ENCODE data around the gene CTSF. TPM values are rescaled to one million over a fixed set of nuclear protein-coding genes. Genes with fewer than 3 reads are reported as not detected.

Gene CTSF
- total RNA-seq, 1 experiment from 2014 or later, result 0.98 TPM

DNA sequence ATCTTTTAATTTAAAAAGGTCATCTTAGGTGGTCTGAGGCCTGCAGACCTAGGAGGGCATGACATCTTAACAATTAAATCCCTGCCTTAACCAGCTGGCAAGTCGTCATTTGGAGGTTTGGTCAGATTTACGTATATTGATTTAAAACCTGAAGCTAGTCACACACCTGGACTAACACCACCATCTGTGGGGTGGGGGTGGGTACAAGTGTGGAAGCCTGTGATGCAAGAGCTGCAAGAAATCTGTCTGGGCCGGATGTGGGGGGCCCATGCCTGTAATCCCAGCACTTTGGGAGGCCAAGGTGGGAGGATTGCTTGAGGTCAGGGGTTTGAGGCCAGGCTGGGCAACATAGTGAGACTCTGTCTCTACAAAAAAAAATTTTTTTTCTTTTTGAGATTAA, 12.9 kb upstream of the CTSF start:
- Histone ChIP-seq H3K9me3 (ENCODE audit: control insufficient read depth, low read depth, low read length) (no peaks in the 10 kb centered on the region), H2BK20ac (ENCODE audit: low read depth, low read length, poor library complexity, severe bottlenecking) (no peak overlapping the region), H2AK5ac (ENCODE audit: insufficient read length, low read length) (no peak overlapping the region), H4K5ac (ENCODE audit: insufficient read length, low read depth, low read length) (no peak overlapping the region), H4K20me1 (ENCODE audit: control insufficient read depth, insufficient read depth, insufficient read length) (no peaks in the 10 kb centered on the region), H2BK12ac (ENCODE audit: insufficient read length, low read depth, low read length) (no peak overlapping the region), H2AFZ (ENCODE audit: low read length) (no peak overlapping the region), H4K91ac (ENCODE audit: insufficient read length, low read depth, low read length) (no peak overlapping the region), H3K27me3 (ENCODE audit: insufficient read depth, low read length) (no peaks in the 10 kb centered on the region; the same call in 1 of the 2 replicates), H3K79me1 (ENCODE audit: insufficient read depth, low read depth, low read length, poor library complexity, severe bottlenecking) (no peaks in the 10 kb centered on the region), H3K4ac (ENCODE audit: low read depth, low read length) (no peak overlapping the region), H2BK15ac (ENCODE audit: low read depth, low read length) (no peak overlapping the region), H2BK120ac (ENCODE audit: low read depth, low read length, poor library complexity, severe bottlenecking) (no peak overlapping the region), H3K23ac (ENCODE audit: insufficient read length, low read depth, low read length) (no peak overlapping the region), H3K4me2 (ENCODE audit: insufficient read depth, insufficient read length, low read length) (no peak overlapping the region), H2BK5ac (ENCODE audit: insufficient read length, low read length) (no peak overlapping the region), H3K4me1 (ENCODE audit: insufficient read depth, low read length) (no peaks in the 10 kb centered on the region; the same call in 1 of the 2 replicates), H3K9ac (ENCODE audit: extremely low read depth, insufficient read length, low read length) (no peak overlapping the region), H3K23me2 (ENCODE audit: insufficient read length, low read depth, low read length, poor library complexity, severe bottlenecking) (no peaks in the 10 kb centered on the region), H3T11ph (ENCODE audit: low read length) (no peak overlapping the region), H4K8ac (replicated peaks; ENCODE audit: insufficient read length, low read depth, low read length) (no peak overlapping the region), H3K79me2 (ENCODE audit: insufficient read depth, low read length) (no peaks in the 10 kb centered on the region), H3K56ac (ENCODE audit: insufficient read length, low read depth, low read length) (no peak overlapping the region), H3K27ac (ENCODE audit: insufficient read length, low read depth, low read length) (no peak overlapping the region), H3K14ac (ENCODE audit: insufficient read depth, low read length) (no peak overlapping the region), H3K18ac (ENCODE audit: insufficient read length, low read depth, low read length) (no peak overlapping the region)
- Mint-ChIP-seq H3K36me3 (ENCODE audit: insufficient read depth in 1 of 3, low read depth in 3 of 3) (peaks cover 4 to 26% (median 13%) of the 10 kb centered on the region in 3 experiments; a peak in 6 of 7 replicates), H3K9me3 (peaks cover 25 to 28% of the 10 kb centered on the region in 2 experiments), H3K27ac (no peak overlapping the region; a peak in 1 of 7 replicates), H3K4me1 (peaks cover 18 to 22% of the 10 kb centered on the region in 2 experiments), H3K4me3 (no peak overlapping the region), H3K27me3 (ENCODE audit: low read depth) (peaks cover 11% of the 10 kb centered on the region)
- WGBS (ENCODE audit: extremely low coverage, insufficient read length, low lambda C conversion rate), result no CpG with 5 or more reads among the region's 3 CpGs
- DNase-seq, result no peak
- TF ChIP-seq, protein P1, sequence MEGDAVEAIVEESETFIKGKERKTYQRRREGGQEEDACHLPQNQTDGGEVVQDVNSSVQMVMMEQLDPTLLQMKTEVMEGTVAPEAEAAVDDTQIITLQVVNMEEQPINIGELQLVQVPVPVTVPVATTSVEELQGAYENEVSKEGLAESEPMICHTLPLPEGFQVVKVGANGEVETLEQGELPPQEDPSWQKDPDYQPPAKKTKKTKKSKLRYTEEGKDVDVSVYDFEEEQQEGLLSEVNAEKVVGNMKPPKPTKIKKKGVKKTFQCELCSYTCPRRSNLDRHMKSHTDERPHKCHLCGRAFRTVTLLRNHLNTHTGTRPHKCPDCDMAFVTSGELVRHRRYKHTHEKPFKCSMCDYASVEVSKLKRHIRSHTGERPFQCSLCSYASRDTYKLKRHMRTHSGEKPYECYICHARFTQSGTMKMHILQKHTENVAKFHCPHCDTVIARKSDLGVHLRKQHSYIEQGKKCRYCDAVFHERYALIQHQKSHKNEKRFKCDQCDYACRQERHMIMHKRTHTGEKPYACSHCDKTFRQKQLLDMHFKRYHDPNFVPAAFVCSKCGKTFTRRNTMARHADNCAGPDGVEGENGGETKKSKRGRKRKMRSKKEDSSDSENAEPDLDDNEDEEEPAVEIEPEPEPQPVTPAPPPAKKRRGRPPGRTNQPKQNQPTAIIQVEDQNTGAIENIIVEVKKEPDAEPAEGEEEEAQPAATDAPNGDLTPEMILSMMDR (conservative IDR thresholded peaks at IDR 0.05), result no peak
